ENCODE results near the gene ALDOC. TPM values are rescaled to one million over a fixed set of nuclear protein-coding genes. Genes with fewer than 3 reads are reported as not detected.
"Not testable (repeated sequence)": the region's sequence is repeated elsewhere in the genome, so short reads cannot be mapped to it uniquely, and the experiment has no call there.

The ALDOC gene
- polyA plus RNA-seq, 5 donors: 16.1 to 21.6 (median 20.2) TPM

GRCh38 chr17:28585851-28586250 lies 9.2 kb upstream of the ALDOC start:
- no peak for DNase-seq

GRCh38 chr17:28584434-28584833 lies 7.7 kb upstream of the ALDOC start:
- no peak for DNase-seq

GRCh38 chr17:28582513-28582912 lies 5.8 kb upstream of the ALDOC start:
- DNase-seq: no peak

GRCh38 chr17:28580959-28581358 lies 4.3 kb upstream of the ALDOC start:
- peak; percentile 70 to 78 for DNase-seq

GRCh38 chr17:28579526-28579925 lies 2.8 kb upstream of the ALDOC start:
- no peak for DNase-seq

GRCh38 chr17:28578246-28579195 lies 1.8 kb upstream of the ALDOC start:
- DNase-seq: no peak

GRCh38 chr17:28577466-28577824 lies 750 bp upstream of the ALDOC start:
- no peak for DNase-seq

GRCh38 chr17:28576016-28576415 lies 679 bp downstream of the ALDOC start:
- not testable (repeated sequence) for DNase-seq

GRCh38 chr17:28575126-28575795 lies 1.4 kb downstream of the ALDOC start:
- DNase-seq: no peak

GRCh38 chr17:28574526-28574925 lies 2.2 kb downstream of the ALDOC start:
- no peak for DNase-seq

- no peak for DNase-seq
Observed at GRCh38 chr17:28573966-28574480, 2.7 kb downstream of the ALDOC start.

- no peak for DNase-seq
Observed at GRCh38 chr17:28573521-28573920, 3.2 kb downstream of the ALDOC start.

GRCh38 chr17:28573040-28573380 lies 3.7 kb downstream of the ALDOC start:
- no peak for DNase-seq

- DNase-seq: no peak
Observed at GRCh38 chr17:28572259-28573039, 4.2 kb downstream of the ALDOC start.

- DNase-seq: peak; percentile 89 to 92
Observed at GRCh38 chr17:28571361-28572122, 5.2 kb downstream of the ALDOC start, which contains the start of gene PIGS. TSS of gene PIGS (minus strand) at chr17:28571524. CDS start at chr17:28571496, 28 bp downstream.

GRCh38 chr17:28570716-28571360 lies 5.9 kb downstream of the ALDOC start:
- no peak for DNase-seq

GRCh38 chr17:28569446-28569845 lies 7.2 kb downstream of the ALDOC start:
- DNase-seq: no peak

- DNase-seq: no peak
Observed at GRCh38 chr17:28567604-28568003, 9.1 kb downstream of the ALDOC start.

- no peak for DNase-seq
Observed at GRCh38 chr17:28563475-28563874, 13.2 kb downstream of the ALDOC start.

- DNase-seq: no peak
Observed at GRCh38 chr17:28555022-28555421, 21.7 kb downstream of the ALDOC start.

- no peak for DNase-seq
Observed at GRCh38 chr17:28554565-28554964, 22.1 kb downstream of the ALDOC start.

Data from right lung (tissue), 5 donors.